H54 (cell line): ENCODE measurements around the gene JAG1.

Source experiments
- DNase-seq: peaks from one replicate; pipeline ENCODE4 v3.0.0; 2011; ENCODE audit warnings: low spot score, mixed read lengths; ENCODE audit not compliant: insufficient read length
- FAIRE-seq: peaks from 3 replicates; lab custom pipeline; 2011; peaks lifted over from hg19 to GRCh38; lab: Jason Lieb, UNC
- POLR2A ChIP-seq: IDR thresholded peaks from 2 replicates; pipeline ENCODE4 v1.6.1; 2011; ENCODE audit warnings: low read depth, mild to moderate bottlenecking, low read length

Gene JAG1

GRCh38 chr20:10673842-10674683, at the start of gene JAG1:
Gene JAG1 (minus strand): TSS chr20:10673999. CDS start chr20:10673530, 469 bp downstream.
- DNase-seq (peak; percentile 94), FAIRE-seq (no peak)
- peak; percentile 95 for TF ChIP-seq POLR2A

- TF ChIP-seq POLR2A: no peak
- FAIRE-seq (no peak), DNase-seq (no peak)
Measured at GRCh38 chr20:10721976-10722375, 48.2 kb upstream of the JAG1 start.

- DNase-seq (no peak), FAIRE-seq (no peak)
- TF ChIP-seq POLR2A: no peak
Measured at GRCh38 chr20:10721137-10721896, 47.5 kb upstream of the JAG1 start.

- DNase-seq (no peak), FAIRE-seq (no peak)
Measured at GRCh38 chr20:10720565-10720964, 46.8 kb upstream of the JAG1 start.

GRCh38 chr20:10719740-10720385, 46.1 kb upstream of the JAG1 start:
- DNase-seq: no peak
- no peak for FAIRE-seq
- no peak for TF ChIP-seq POLR2A

More at GRCh38 chr20:10720565-10720964, 46.8 kb upstream of the JAG1 start:
- TF ChIP-seq POLR2A: no peak

- no peak for FAIRE-seq
- TF ChIP-seq POLR2A: no peak
- no peak for DNase-seq
Measured at GRCh38 chr20:10718661-10719060, 44.9 kb upstream of the JAG1 start.

- no peak for TF ChIP-seq POLR2A
- FAIRE-seq (no peak), DNase-seq (no peak)
Measured at GRCh38 chr20:10716855-10717254, 43.1 kb upstream of the JAG1 start.

GRCh38 chr20:10715035-10715434, 41.2 kb upstream of the JAG1 start:
- FAIRE-seq (peak; percentile 38), DNase-seq (no peak)
- TF ChIP-seq POLR2A: no peak

GRCh38 chr20:10714236-10714975, 40.6 kb upstream of the JAG1 start:
- DNase-seq: no peak
- no peak for TF ChIP-seq POLR2A
- FAIRE-seq: no peak

GRCh38 chr20:10713161-10713560, 39.4 kb upstream of the JAG1 start:
- DNase-seq: no peak
- no peak for FAIRE-seq
- no peak for TF ChIP-seq POLR2A

- DNase-seq (no peak), FAIRE-seq (no peak)
- no peak for TF ChIP-seq POLR2A
Measured at GRCh38 chr20:10711903-10712451, 38.2 kb upstream of the JAG1 start.

- DNase-seq (no peak), FAIRE-seq (no peak)
- no peak for TF ChIP-seq POLR2A
Measured at GRCh38 chr20:10710991-10711775, 37.4 kb upstream of the JAG1 start.
